ENCODE data around the gene STUM. TPM values are rescaled to one million over a fixed set of nuclear protein-coding genes. Genes with fewer than 3 reads are reported as not detected.
"Not testable (repeated sequence)": the region's sequence is repeated elsewhere in the genome, so short reads cannot be mapped to it uniquely, and the experiment has no call there.

STUM gene
- total RNA-seq, 1 donor = not detected

GRCh38 chr1:226607268-226607660 lies 58.7 kb downstream of the STUM start:
- H3K9me3 ChIP-seq (ENCODE audit: low read depth, low read length) = no peaks in the 10 kb centered on the region
- H3K27me3 ChIP-seq (ENCODE audit: insufficient read depth, low read length) = no peaks in the 10 kb centered on the region
- H3K4me1 ChIP-seq (ENCODE audit: insufficient read depth, low read length) = no peaks in the 10 kb centered on the region
- H3K4me3 ChIP-seq (ENCODE audit: low read length) = no peak overlapping the region

- H3K4me1 ChIP-seq (ENCODE audit: insufficient read depth, low read length) = no peaks in the 10 kb centered on the region
- H3K27me3 ChIP-seq (ENCODE audit: insufficient read depth, low read length) = no peaks in the 10 kb centered on the region
- no peaks in the 10 kb centered on the region for H3K9me3 ChIP-seq (ENCODE audit: low read depth, low read length)
- no peak overlapping the region for H3K4me3 ChIP-seq (ENCODE audit: low read length)
These were observed 59.3 kb downstream of the STUM start for GRCh38 chr1:226607821-226608220.

DNA sequence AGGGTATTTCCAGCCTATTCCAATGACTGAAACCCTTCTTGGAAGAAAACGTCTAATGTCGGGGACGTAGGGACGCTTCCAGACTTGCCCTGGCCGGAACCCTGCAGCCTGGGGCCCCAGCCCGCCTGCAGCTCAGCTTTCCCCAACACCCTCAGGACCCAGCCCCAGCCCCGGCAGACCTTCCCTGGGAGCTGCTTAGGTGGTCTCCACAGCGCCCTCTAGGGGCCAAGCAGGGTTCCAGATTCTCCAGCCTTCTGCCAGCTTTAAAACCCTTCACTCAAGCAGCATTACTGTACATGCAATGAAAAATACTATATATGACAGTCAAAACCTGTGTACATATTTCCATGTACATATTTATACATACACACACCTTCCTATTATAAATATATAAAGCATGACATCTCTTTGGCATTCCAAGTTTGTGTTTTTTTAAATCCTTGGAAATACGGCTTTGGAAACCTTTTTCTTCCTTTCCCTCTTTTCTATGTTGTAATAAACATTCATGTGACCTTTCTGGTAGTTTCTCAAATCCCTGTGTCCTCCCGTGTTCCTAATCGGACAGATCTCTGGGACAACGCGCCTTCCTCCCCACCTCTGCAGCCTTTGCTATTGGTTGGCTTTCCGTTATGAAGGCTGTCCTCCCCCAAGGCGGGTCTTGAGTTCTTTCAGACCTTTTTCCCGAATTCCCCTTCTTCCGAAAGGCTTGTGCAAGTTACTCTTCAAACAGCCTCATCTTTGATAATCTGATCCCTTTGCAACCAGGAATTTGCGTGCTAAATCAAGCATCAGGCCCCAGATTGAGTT lies 60.3 kb downstream of the STUM start:
- H3K27me3 ChIP-seq (ENCODE audit: insufficient read depth, low read length) = no peaks in the 10 kb centered on the region
- H3K4me3 ChIP-seq (ENCODE audit: low read length) = no peak overlapping the region
- H3K4me1 ChIP-seq (ENCODE audit: insufficient read depth, low read length) = no peaks in the 10 kb centered on the region
- no peaks in the 10 kb centered on the region for H3K9me3 ChIP-seq (ENCODE audit: low read depth, low read length)

DNA sequence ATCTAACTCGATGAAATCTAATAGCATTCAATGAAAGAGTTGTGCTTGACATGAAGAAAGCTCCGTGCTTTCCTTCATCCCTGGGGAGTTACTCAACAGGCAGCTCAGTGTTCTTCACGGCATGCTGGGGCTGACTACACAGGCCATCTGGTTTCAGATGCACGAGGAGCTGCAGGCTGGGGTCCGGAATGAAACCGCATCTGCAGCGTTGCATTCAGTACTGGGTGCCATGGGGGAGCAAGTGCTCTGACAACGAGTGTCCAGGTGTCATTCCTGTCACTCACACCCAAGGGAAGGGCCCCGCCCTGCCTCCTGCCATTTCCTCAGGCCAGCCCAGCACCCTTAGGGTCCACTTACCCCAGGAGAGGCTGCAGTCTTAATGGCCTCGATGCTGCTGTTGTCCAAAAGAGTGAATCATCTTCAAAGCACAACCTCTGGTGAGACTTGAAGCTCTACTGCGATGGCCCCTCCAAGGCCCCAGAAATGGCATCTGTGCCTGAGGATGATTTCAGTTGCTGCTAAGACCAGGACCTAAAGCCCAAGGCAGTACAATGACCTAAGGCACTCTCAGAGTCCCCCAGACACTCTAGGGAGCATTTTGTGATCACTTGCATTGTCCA lies 61.4 kb downstream of the STUM start:
- Histone ChIP-seq H3K27me3 (ENCODE audit: insufficient read depth, low read length) (no peaks in the 10 kb centered on the region), H3K4me1 (ENCODE audit: insufficient read depth, low read length) (no peaks in the 10 kb centered on the region), H3K4me3 (ENCODE audit: low read length) (no peak overlapping the region)

GRCh38 chr1:226610671-226611070 lies 62.1 kb downstream of the STUM start:
- Histone ChIP-seq H3K9me3 (ENCODE audit: low read depth, low read length) (no peaks in the 10 kb centered on the region), H3K4me1 (ENCODE audit: insufficient read depth, low read length) (no peaks in the 10 kb centered on the region), H3K27me3 (ENCODE audit: insufficient read depth, low read length) (no peaks in the 10 kb centered on the region), H3K4me3 (ENCODE audit: low read length) (no peak overlapping the region)

More for the DNA sequence above, 61.4 kb downstream of the STUM start:
- H3K9me3 ChIP-seq (ENCODE audit: low read depth, low read length) = no peaks in the 10 kb centered on the region

GRCh38 chr1:226611301-226611700 lies 62.7 kb downstream of the STUM start:
- H3K4me1 ChIP-seq (ENCODE audit: insufficient read depth, low read length) = no peaks in the 10 kb centered on the region
- H3K4me3 ChIP-seq (ENCODE audit: low read length) = no peak overlapping the region
- no peaks in the 10 kb centered on the region for H3K27me3 ChIP-seq (ENCODE audit: insufficient read depth, low read length)
- no peaks in the 10 kb centered on the region for H3K9me3 ChIP-seq (ENCODE audit: low read depth, low read length)

GRCh38 chr1:226611980-226612379 lies 63.4 kb downstream of the STUM start:
- not testable (repeated sequence) for H3K27me3 ChIP-seq (ENCODE audit: insufficient read depth, low read length); H3K4me3 ChIP-seq (ENCODE audit: low read length); H3K4me1 ChIP-seq (ENCODE audit: insufficient read depth, low read length); H3K9me3 ChIP-seq (ENCODE audit: low read depth, low read length)

GRCh38 chr1:226615876-226616275 lies 67.3 kb downstream of the STUM start:
- Histone ChIP-seq H3K27me3 (ENCODE audit: insufficient read depth, low read length) (no peaks in the 10 kb centered on the region), H3K4me3 (ENCODE audit: low read length) (no peak overlapping the region), H3K9me3 (ENCODE audit: low read depth, low read length) (no peaks in the 10 kb centered on the region), H3K4me1 (ENCODE audit: insufficient read depth, low read length) (no peaks in the 10 kb centered on the region)

GRCh38 chr1:226616636-226617035 lies 68.1 kb downstream of the STUM start:
- Histone ChIP-seq H3K9me3 (ENCODE audit: low read depth, low read length) (no peaks in the 10 kb centered on the region), H3K4me3 (ENCODE audit: low read length) (no peak overlapping the region), H3K27me3 (ENCODE audit: insufficient read depth, low read length) (no peaks in the 10 kb centered on the region), H3K4me1 (ENCODE audit: insufficient read depth, low read length) (no peaks in the 10 kb centered on the region)

DNA sequence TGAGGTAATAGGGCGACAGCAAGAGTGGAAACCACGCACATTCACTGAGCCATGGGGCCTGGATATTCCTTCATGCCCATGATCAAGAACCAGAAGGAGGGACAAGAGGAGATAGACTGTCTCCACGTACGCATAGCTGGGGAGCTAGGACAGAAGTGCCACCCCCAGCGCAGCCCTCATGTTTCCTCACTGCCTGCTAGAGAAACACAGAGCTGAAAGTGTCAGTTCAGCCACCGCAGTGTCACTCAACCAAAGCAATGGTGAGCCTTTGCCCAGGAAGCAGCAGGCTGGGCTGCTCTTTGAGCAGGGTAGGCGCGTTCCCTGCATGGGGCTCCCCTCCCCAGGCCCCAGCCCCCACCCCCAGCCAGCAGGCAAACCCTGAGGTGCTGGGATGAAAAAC lies 68.5 kb downstream of the STUM start:
- H3K4me3 ChIP-seq (ENCODE audit: low read length) = no peak overlapping the region
- no peaks in the 10 kb centered on the region for H3K27me3 ChIP-seq (ENCODE audit: insufficient read depth, low read length)
- H3K9me3 ChIP-seq (ENCODE audit: low read depth, low read length) = no peaks in the 10 kb centered on the region
- H3K4me1 ChIP-seq (ENCODE audit: insufficient read depth, low read length) = no peaks in the 10 kb centered on the region

- H3K27me3 ChIP-seq (ENCODE audit: insufficient read depth, low read length); H3K4me3 ChIP-seq (ENCODE audit: low read length); H3K4me1 ChIP-seq (ENCODE audit: insufficient read depth, low read length); H3K9me3 ChIP-seq (ENCODE audit: low read depth, low read length): not testable (repeated sequence)
These were observed 69.2 kb downstream of the STUM start for GRCh38 chr1:226617719-226618118.

DNA sequence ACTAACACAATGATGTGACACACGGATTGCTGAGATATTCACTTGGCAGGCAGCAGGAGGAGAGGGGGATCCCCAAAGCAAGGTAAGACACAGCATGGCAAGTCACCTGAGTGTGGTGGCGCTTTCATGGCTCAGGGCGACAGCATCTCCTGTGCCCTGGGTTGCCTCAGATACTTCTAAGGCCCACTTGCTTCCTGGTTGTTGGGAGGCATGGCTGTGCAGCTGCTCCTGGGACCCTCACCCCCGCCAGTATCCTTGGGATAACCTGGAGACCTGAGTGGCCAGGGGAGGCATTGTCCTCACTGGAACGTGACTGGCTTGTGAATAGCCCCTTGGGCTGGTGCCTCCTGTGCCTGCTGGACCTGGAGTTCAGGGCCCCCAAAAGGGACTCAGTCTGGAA lies 69.8 kb downstream of the STUM start:
- Histone ChIP-seq H3K27me3 (ENCODE audit: insufficient read depth, low read length) (no peaks in the 10 kb centered on the region), H3K4me3 (ENCODE audit: low read length) (no peak overlapping the region), H3K4me1 (ENCODE audit: insufficient read depth, low read length) (no peaks in the 10 kb centered on the region), H3K9me3 (ENCODE audit: low read depth, low read length) (no peaks in the 10 kb centered on the region)

DNA sequence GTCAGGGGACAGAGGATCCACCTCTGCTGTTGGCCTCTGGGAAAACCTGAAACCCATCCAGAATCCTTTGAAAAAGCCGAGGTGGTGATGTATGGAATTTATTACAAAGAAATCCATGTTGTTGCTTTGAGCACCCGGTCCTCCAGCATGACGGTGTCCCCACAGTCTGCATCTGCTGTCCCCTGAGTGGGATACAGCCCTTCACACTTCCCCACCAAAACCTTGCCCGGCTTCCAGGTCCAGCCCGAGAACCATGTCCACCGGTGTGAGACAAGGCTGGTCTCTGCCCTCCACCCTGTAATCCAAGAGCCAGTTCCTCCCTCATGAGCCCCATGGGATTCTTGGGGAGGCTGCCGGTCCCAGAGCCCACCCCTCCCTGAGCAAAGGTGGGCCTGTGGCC lies 70.5 kb downstream of the STUM start:
- Histone ChIP-seq H3K4me3 (ENCODE audit: low read length) (no peak overlapping the region), H3K27me3 (ENCODE audit: insufficient read depth, low read length) (no peaks in the 10 kb centered on the region), H3K9me3 (ENCODE audit: low read depth, low read length) (no peaks in the 10 kb centered on the region), H3K4me1 (ENCODE audit: insufficient read depth, low read length) (no peaks in the 10 kb centered on the region)

GRCh38 chr1:226622012-226622411 lies 73.4 kb downstream of the STUM start:
- Histone ChIP-seq H3K27me3 (ENCODE audit: insufficient read depth, low read length) (no peaks in the 10 kb centered on the region), H3K9me3 (ENCODE audit: low read depth, low read length) (no peaks in the 10 kb centered on the region), H3K4me3 (ENCODE audit: low read length) (no peak overlapping the region), H3K4me1 (ENCODE audit: insufficient read depth, low read length) (peaks cover 5% of the 10 kb centered on the region)

GRCh38 chr1:226624526-226624925 lies 76.0 kb downstream of the STUM start:
- no peaks in the 10 kb centered on the region for H3K9me3 ChIP-seq (ENCODE audit: low read depth, low read length)
- H3K4me1 ChIP-seq (ENCODE audit: insufficient read depth, low read length) = peaks cover 5% of the 10 kb centered on the region
- H3K27me3 ChIP-seq (ENCODE audit: insufficient read depth, low read length) = no peaks in the 10 kb centered on the region
- H3K4me3 ChIP-seq (ENCODE audit: low read length) = no peak overlapping the region

GRCh38 chr1:226625326-226625725 lies 76.8 kb downstream of the STUM start:
- no peaks in the 10 kb centered on the region for H3K27me3 ChIP-seq (ENCODE audit: insufficient read depth, low read length)
- peaks cover 5% of the 10 kb centered on the region for H3K4me1 ChIP-seq (ENCODE audit: insufficient read depth, low read length)
- no peak overlapping the region for H3K4me3 ChIP-seq (ENCODE audit: low read length)
- no peaks in the 10 kb centered on the region for H3K9me3 ChIP-seq (ENCODE audit: low read depth, low read length)

Measured in mononuclear cell (primary cell).